Breast epithelium (tissue), 3 donors: Measurements from ENCODE around the gene ACAA2.

Source experiments
- POLR2A ChIP-seq: fragments of 450-650 bp; IDR thresholded peaks from one replicate; pipeline ENCODE4 v1.6.1; 2016; ENCODE audit warnings: antibody characterized with exemption, mild to moderate bottlenecking, moderate library complexity
- TF ChIP-seq, protein P1 (sequence below), 3 donors: fragments of 450-650 bp; IDR thresholded peaks; one replicate each; pipeline ENCODE4 v1.5.1; 2016 to 2017; ENCODE audit warnings: antibody characterized with exemption in 3 of 3, mild to moderate bottlenecking in 3 of 3, moderate library complexity in 3 of 3

DNA sequence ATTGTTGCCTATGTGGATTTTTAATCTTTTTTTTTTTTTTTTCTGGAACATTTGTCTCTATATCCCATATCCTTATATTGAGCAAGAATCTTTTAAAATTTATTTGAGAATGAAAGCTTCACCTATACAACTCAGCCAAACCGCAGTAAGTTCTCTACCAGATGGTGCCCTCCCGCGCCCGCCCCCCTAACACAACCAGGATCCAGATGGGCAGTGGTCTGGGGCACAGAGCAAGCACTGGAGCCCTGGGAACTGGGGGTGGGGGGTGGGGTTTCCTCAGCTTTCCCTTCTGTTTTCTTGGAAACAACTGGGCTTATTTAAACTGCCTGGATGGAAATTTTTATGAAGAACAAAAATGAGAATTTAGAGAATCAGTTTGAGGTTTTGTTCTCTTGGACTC, 74.6 kb downstream of the ACAA2 start:
- TF ChIP-seq, protein P1, sequence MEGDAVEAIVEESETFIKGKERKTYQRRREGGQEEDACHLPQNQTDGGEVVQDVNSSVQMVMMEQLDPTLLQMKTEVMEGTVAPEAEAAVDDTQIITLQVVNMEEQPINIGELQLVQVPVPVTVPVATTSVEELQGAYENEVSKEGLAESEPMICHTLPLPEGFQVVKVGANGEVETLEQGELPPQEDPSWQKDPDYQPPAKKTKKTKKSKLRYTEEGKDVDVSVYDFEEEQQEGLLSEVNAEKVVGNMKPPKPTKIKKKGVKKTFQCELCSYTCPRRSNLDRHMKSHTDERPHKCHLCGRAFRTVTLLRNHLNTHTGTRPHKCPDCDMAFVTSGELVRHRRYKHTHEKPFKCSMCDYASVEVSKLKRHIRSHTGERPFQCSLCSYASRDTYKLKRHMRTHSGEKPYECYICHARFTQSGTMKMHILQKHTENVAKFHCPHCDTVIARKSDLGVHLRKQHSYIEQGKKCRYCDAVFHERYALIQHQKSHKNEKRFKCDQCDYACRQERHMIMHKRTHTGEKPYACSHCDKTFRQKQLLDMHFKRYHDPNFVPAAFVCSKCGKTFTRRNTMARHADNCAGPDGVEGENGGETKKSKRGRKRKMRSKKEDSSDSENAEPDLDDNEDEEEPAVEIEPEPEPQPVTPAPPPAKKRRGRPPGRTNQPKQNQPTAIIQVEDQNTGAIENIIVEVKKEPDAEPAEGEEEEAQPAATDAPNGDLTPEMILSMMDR (IDR thresholded peaks at IDR 0.05), result no peak
- TF ChIP-seq POLR2A, result no peak
